ENCODE data around the gene SMYD3.

Gene SMYD3

DNA sequence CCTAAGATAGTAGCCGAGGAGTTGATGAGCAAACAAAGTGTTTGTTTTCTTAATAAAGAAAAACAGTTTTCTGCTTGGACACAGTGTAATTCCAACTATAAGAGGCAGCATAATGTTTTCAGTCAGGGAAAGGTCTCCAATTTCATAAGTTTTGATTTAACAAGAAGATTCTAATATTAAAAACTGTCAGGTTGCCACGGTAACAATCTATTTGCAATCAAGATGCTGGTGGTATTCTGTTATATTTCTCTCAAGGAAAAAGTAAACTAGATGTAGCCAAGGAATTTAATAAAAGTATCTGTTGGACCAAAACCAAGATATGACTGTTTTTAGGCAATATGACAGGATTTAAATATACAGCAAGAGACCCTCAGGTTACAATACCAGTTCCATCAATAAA lies 211.7 kb downstream of the SMYD3 start:
- H3K4me3 ChIP-seq (ENCODE audit: low read depth in 1 of 5, low read length in 5 of 5): no peak overlapping the region
- H3K4me1 ChIP-seq (ENCODE audit: control insufficient read depth in 5 of 5, insufficient read depth in 5 of 5, low read length in 5 of 5): peaks cover 0 to 4% (median 0%) of the 10 kb centered on the region in 5 donors

GRCh38 chr1:246294263-246294662 lies 212.8 kb downstream of the SMYD3 start:
- Histone ChIP-seq H3K4me3 (ENCODE audit: low read depth in 1 of 5, low read length in 5 of 5) (no peak overlapping the region), H3K9ac (ENCODE audit: low read length in 5 of 5) (no peak overlapping the region), H3K9me3 (ENCODE audit: control insufficient read depth in 5 of 5, low read length in 5 of 5) (no peaks in the 10 kb centered on the region), H3K27ac (ENCODE audit: low read depth, low read length) (no peak overlapping the region), H3K27me3 (ENCODE audit: control insufficient read depth in 5 of 5, insufficient read depth in 4 of 5, low read length in 5 of 5) (no peaks in the 10 kb centered on the region), H3K4me1 (ENCODE audit: control insufficient read depth in 5 of 5, insufficient read depth in 5 of 5, low read length in 5 of 5) (peaks cover 0 to 4% (median 0%) of the 10 kb centered on the region in 5 donors), H3K36me3 (ENCODE audit: control insufficient read depth in 5 of 5, insufficient read depth in 5 of 5, low read length in 5 of 5) (no peaks in the 10 kb centered on the region)

More for the DNA sequence above, 211.7 kb downstream of the SMYD3 start:
- Histone ChIP-seq H3K9ac (ENCODE audit: low read length in 5 of 5) (no peak overlapping the region), H3K27me3 (ENCODE audit: control insufficient read depth in 5 of 5, insufficient read depth in 4 of 5, low read length in 5 of 5) (no peaks in the 10 kb centered on the region), H3K9me3 (ENCODE audit: control insufficient read depth in 5 of 5, low read length in 5 of 5) (no peaks in the 10 kb centered on the region), H3K27ac (ENCODE audit: low read depth, low read length) (no peak overlapping the region), H3K36me3 (ENCODE audit: control insufficient read depth in 5 of 5, insufficient read depth in 5 of 5, low read length in 5 of 5) (no peaks in the 10 kb centered on the region)

DNA sequence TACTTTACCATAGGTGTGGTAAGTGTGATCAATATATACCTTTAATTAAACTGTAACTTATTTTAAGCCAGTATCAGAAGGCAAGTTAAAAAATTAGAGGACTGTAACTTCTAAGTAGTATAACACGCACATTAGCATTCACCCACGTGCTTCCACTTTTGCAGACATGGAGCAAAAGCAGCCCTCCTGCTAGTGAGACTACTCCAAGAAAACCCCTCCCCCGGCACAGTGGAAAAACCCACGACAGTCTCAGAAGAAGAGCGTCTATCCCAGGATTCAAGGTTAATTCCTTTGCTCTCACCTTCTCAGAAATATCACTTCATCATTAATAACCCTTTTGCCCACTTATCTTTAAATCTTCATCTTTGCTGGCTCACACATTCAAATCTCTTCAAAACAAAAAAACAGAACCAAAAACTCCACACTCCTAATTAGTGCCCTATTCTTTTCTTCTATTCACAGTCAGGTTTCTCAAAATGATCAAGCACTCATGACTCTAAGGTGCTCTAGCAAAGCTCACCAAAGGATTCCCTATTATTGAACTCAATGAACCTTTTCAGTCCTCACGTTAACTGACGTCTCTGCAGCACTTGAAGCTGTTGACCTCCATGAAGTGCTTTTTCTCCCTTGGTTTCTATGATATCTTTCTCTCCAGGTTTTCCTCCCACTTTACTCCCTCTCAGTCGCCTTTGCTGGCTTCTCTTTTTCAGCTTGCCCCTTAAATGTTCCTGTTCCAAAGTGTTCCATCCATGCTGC lies 213.5 kb downstream of the SMYD3 start:
- no peaks in the 10 kb centered on the region for H3K36me3 ChIP-seq (ENCODE audit: control insufficient read depth in 5 of 5, insufficient read depth in 5 of 5, low read length in 5 of 5)
- peaks cover 0 to 4% (median 0%) of the 10 kb centered on the region in 5 donors for H3K4me1 ChIP-seq (ENCODE audit: control insufficient read depth in 5 of 5, insufficient read depth in 5 of 5, low read length in 5 of 5)
- no peak overlapping the region for H3K9ac ChIP-seq (ENCODE audit: low read length in 5 of 5)
- H3K4me3 ChIP-seq (ENCODE audit: low read depth in 1 of 5, low read length in 5 of 5): no peak overlapping the region
- H3K27me3 ChIP-seq (ENCODE audit: control insufficient read depth in 5 of 5, insufficient read depth in 4 of 5, low read length in 5 of 5): no peaks in the 10 kb centered on the region
- no peaks in the 10 kb centered on the region for H3K9me3 ChIP-seq (ENCODE audit: control insufficient read depth in 5 of 5, low read length in 5 of 5)
- no peak overlapping the region for H3K27ac ChIP-seq (ENCODE audit: low read depth, low read length)

DNA sequence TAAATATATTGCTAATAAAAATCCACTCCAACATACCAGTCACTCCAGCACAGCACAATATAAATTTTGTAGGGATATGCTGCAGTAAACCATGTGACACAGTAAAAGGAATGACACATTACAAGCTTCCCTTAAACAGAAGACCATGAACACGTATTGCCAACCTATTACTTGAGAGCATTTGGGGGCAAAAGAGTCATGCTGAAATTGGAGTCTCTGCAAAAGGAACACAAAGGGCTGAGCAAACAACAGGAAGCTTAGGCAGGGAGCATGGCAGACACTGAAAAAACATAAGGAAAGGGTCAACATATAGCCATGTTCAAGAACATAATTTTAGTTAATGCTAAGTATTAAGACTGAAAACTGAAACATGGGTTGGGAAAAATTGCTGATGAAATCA lies 214.5 kb downstream of the SMYD3 start:
- Histone ChIP-seq H3K4me3 (ENCODE audit: low read depth in 1 of 5, low read length in 5 of 5) (no peak overlapping the region), H3K27me3 (ENCODE audit: control insufficient read depth in 5 of 5, insufficient read depth in 4 of 5, low read length in 5 of 5) (no peaks in the 10 kb centered on the region), H3K9ac (ENCODE audit: low read length in 5 of 5) (no peak overlapping the region), H3K27ac (ENCODE audit: low read depth, low read length) (no peak overlapping the region), H3K4me1 (ENCODE audit: control insufficient read depth in 5 of 5, insufficient read depth in 5 of 5, low read length in 5 of 5) (peaks cover 0 to 4% (median 0%) of the 10 kb centered on the region in 5 donors), H3K9me3 (ENCODE audit: control insufficient read depth in 5 of 5, low read length in 5 of 5) (no peaks in the 10 kb centered on the region), H3K36me3 (ENCODE audit: control insufficient read depth in 5 of 5, insufficient read depth in 5 of 5, low read length in 5 of 5) (no peaks in the 10 kb centered on the region)

DNA sequence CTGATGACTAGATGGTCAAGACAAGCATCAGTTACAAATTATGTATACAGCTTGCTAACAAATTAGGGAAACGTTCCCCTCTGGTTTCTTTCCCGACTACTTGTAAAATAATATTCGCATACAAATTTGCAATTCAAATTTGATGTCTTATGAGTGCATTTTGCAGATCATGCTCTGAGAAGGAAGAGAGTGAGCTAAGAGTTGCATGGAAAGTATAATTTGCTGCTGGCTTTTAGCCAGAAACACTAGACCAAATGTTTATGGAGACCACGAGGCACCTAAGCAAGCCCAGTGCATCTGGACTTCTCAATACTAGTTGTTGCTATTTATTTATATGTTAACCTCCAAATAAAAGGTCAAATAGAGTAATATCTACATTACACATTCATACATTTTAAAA lies 216.0 kb downstream of the SMYD3 start:
- H3K36me3 ChIP-seq (ENCODE audit: control insufficient read depth in 5 of 5, insufficient read depth in 5 of 5, low read length in 5 of 5): no peaks in the 10 kb centered on the region
- no peaks in the 10 kb centered on the region for H3K9me3 ChIP-seq (ENCODE audit: control insufficient read depth in 5 of 5, low read length in 5 of 5)
- no peak overlapping the region for H3K4me3 ChIP-seq (ENCODE audit: low read depth in 1 of 5, low read length in 5 of 5)
- no peak overlapping the region for H3K9ac ChIP-seq (ENCODE audit: low read length in 5 of 5)
- H3K27ac ChIP-seq (ENCODE audit: low read depth, low read length): no peak overlapping the region
- H3K4me1 ChIP-seq (ENCODE audit: control insufficient read depth in 5 of 5, insufficient read depth in 5 of 5, low read length in 5 of 5): peaks cover 0 to 4% (median 0%) of the 10 kb centered on the region in 5 donors
- no peaks in the 10 kb centered on the region for H3K27me3 ChIP-seq (ENCODE audit: control insufficient read depth in 5 of 5, insufficient read depth in 4 of 5, low read length in 5 of 5)

DNA sequence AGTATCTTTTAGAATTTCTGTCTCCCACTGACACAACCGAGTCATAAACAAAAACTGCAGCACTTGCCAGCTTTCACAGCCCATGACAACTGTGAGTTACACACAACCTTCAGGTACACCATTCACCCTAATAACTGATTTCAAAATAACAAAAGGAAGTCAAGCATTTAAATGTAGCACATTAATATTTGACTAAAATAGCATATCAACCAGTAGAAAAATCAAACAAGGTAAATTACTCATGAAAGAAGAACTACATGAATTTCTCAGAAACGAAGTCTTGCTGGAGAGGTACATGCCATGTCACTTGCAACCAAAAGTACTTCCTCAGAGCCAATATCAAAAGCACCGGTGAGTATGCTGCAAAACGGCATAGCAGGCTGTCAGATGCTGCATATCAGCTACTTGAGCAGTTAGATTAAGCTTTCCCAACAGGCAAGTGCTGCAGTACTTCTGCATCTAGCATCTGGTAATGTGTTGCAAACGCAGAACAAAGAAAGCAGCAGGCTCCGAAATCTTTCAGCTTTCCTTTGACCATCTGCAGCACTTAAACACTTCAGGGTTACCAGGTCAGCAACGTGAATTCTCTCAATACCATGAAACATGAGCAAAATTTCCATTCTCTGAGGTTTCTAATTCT lies 223.2 kb downstream of the SMYD3 start:
- peaks cover 0 to 3% (median 0%) of the 10 kb centered on the region in 5 donors for H3K4me1 ChIP-seq (ENCODE audit: control insufficient read depth in 5 of 5, insufficient read depth in 5 of 5, low read length in 5 of 5)
- H3K27ac ChIP-seq (ENCODE audit: low read depth, low read length): no peak overlapping the region
- no peaks in the 10 kb centered on the region for H3K36me3 ChIP-seq (ENCODE audit: control insufficient read depth in 5 of 5, insufficient read depth in 5 of 5, low read length in 5 of 5)
- no peaks in the 10 kb centered on the region for H3K27me3 ChIP-seq (ENCODE audit: control insufficient read depth in 5 of 5, insufficient read depth in 4 of 5, low read length in 5 of 5)
- H3K9ac ChIP-seq (ENCODE audit: low read length in 5 of 5): no peak overlapping the region
- no peak overlapping the region for H3K4me3 ChIP-seq (ENCODE audit: low read depth in 1 of 5, low read length in 5 of 5)
- no peaks in the 10 kb centered on the region for H3K9me3 ChIP-seq (ENCODE audit: control insufficient read depth in 5 of 5, low read length in 5 of 5)

GRCh38 chr1:246281639-246282038 lies 225.4 kb downstream of the SMYD3 start:
- H3K36me3 ChIP-seq (ENCODE audit: control insufficient read depth in 5 of 5, insufficient read depth in 5 of 5, low read length in 5 of 5): no peaks in the 10 kb centered on the region
- H3K27me3 ChIP-seq (ENCODE audit: control insufficient read depth in 5 of 5, insufficient read depth in 4 of 5, low read length in 5 of 5): no peaks in the 10 kb centered on the region
- no peak overlapping the region for H3K9ac ChIP-seq (ENCODE audit: low read length in 5 of 5)
- no peak overlapping the region for H3K4me3 ChIP-seq (ENCODE audit: low read depth in 1 of 5, low read length in 5 of 5)
- H3K27ac ChIP-seq (ENCODE audit: low read depth, low read length): no peak overlapping the region
- H3K9me3 ChIP-seq (ENCODE audit: control insufficient read depth in 5 of 5, low read length in 5 of 5): no peaks in the 10 kb centered on the region
- H3K4me1 ChIP-seq (ENCODE audit: control insufficient read depth in 5 of 5, insufficient read depth in 5 of 5, low read length in 5 of 5): peaks cover 0 to 3% (median 0%) of the 10 kb centered on the region in 5 donors

GRCh38 chr1:246281195-246281594 lies 225.9 kb downstream of the SMYD3 start:
- H3K9ac ChIP-seq (ENCODE audit: low read length in 5 of 5): no peak overlapping the region
- H3K4me3 ChIP-seq (ENCODE audit: low read depth in 1 of 5, low read length in 5 of 5): no peak overlapping the region
- no peaks in the 10 kb centered on the region for H3K27me3 ChIP-seq (ENCODE audit: control insufficient read depth in 5 of 5, insufficient read depth in 4 of 5, low read length in 5 of 5)
- H3K4me1 ChIP-seq (ENCODE audit: control insufficient read depth in 5 of 5, insufficient read depth in 5 of 5, low read length in 5 of 5): peaks cover 0 to 3% (median 0%) of the 10 kb centered on the region in 5 donors
- no peaks in the 10 kb centered on the region for H3K9me3 ChIP-seq (ENCODE audit: control insufficient read depth in 5 of 5, low read length in 5 of 5)
- H3K36me3 ChIP-seq (ENCODE audit: control insufficient read depth in 5 of 5, insufficient read depth in 5 of 5, low read length in 5 of 5): no peaks in the 10 kb centered on the region
- H3K27ac ChIP-seq (ENCODE audit: low read depth, low read length): no peak overlapping the region

GRCh38 chr1:246280551-246280950 lies 226.5 kb downstream of the SMYD3 start:
- Histone ChIP-seq H3K4me3 (ENCODE audit: low read depth in 1 of 5, low read length in 5 of 5) (no peak overlapping the region), H3K9ac (ENCODE audit: low read length in 5 of 5) (no peak overlapping the region), H3K36me3 (ENCODE audit: control insufficient read depth in 5 of 5, insufficient read depth in 5 of 5, low read length in 5 of 5) (no peaks in the 10 kb centered on the region), H3K27me3 (ENCODE audit: control insufficient read depth in 5 of 5, insufficient read depth in 4 of 5, low read length in 5 of 5) (no peaks in the 10 kb centered on the region), H3K4me1 (ENCODE audit: control insufficient read depth in 5 of 5, insufficient read depth in 5 of 5, low read length in 5 of 5) (peaks cover 0 to 3% (median 0%) of the 10 kb centered on the region in 5 donors), H3K9me3 (ENCODE audit: control insufficient read depth in 5 of 5, low read length in 5 of 5) (no peaks in the 10 kb centered on the region), H3K27ac (ENCODE audit: low read depth, low read length) (no peak overlapping the region)

- H3K4me3 ChIP-seq (ENCODE audit: low read depth in 1 of 5, low read length in 5 of 5): no peak overlapping the region
- H3K9ac ChIP-seq (ENCODE audit: low read length in 5 of 5): no peak overlapping the region
- H3K27me3 ChIP-seq (ENCODE audit: control insufficient read depth in 5 of 5, insufficient read depth in 4 of 5, low read length in 5 of 5): no peaks in the 10 kb centered on the region
- H3K36me3 ChIP-seq (ENCODE audit: control insufficient read depth in 5 of 5, insufficient read depth in 5 of 5, low read length in 5 of 5): no peaks in the 10 kb centered on the region
- peaks cover 0 to 3% (median 0%) of the 10 kb centered on the region in 5 donors for H3K4me1 ChIP-seq (ENCODE audit: control insufficient read depth in 5 of 5, insufficient read depth in 5 of 5, low read length in 5 of 5)
- H3K27ac ChIP-seq (ENCODE audit: low read depth, low read length): no peak overlapping the region
- no peaks in the 10 kb centered on the region for H3K9me3 ChIP-seq (ENCODE audit: control insufficient read depth in 5 of 5, low read length in 5 of 5)
Measured at GRCh38 chr1:246279402-246279801, 227.7 kb downstream of the SMYD3 start.
